ENCODE measurements around the gene ANGPT4. TPM values are rescaled to one million over a fixed set of nuclear protein-coding genes. Genes with fewer than 3 reads are reported as not detected.

ANGPT4 gene
- total RNA-seq, 1 experiment from 2014 or later = 0.20 TPM

GRCh38 chr20:836190-836589 lies 79.9 kb downstream of the ANGPT4 start:
- peaks cover 20% of the 10 kb centered on the region for H3K27me3 Mint-ChIP-seq (ENCODE audit: low read depth)
- H3K9me3 Mint-ChIP-seq = peaks cover 12% of the 10 kb centered on the region
- ATAC-seq = no peak
- ChIA-PET POLR2A (no interaction called here), CTCF (interaction anchor here (1.0 kb wide), 1 partner anchor 75 kb away, joined by 3 read pairs; no protein-coding TSS in a partner anchor)
- no peak overlapping the region for H3K27ac Mint-ChIP-seq
- peaks cover 19% of the 10 kb centered on the region for H3K4me1 Mint-ChIP-seq
- H3K4me3 Mint-ChIP-seq = no peak overlapping the region
- DNase-seq (ENCODE audit: low spot score) = no peak
- H3K36me3 Mint-ChIP-seq = peaks cover 4% of the 10 kb centered on the region
- TF ChIP-seq ZNF232 (CRISPR knock-in tag; IDR thresholded peaks at IDR 0.05) = no peak
- no peak for TF ChIP-seq NFYB (CRISPR knock-in tag; conservative IDR thresholded peaks at IDR 0.05; ENCODE audit: low read depth)
- no peak for TF ChIP-seq ZNF263 (CRISPR knock-in tag; IDR thresholded peaks at IDR 0.05; ENCODE audit: low read depth)
- no peak for TF ChIP-seq CREM (CRISPR knock-in tag; IDR thresholded peaks at IDR 0.05)
- TF ChIP-seq NR3C1 (CRISPR knock-in tag; conservative IDR thresholded peaks at IDR 0.05; ENCODE audit: low read depth) = no peak
- no peak for TF ChIP-seq ETV6 (CRISPR knock-in tag; IDR thresholded peaks at IDR 0.05)
- no peak for TF ChIP-seq ZSCAN18 (CRISPR knock-in tag; IDR thresholded peaks at IDR 0.05)
- no peak for TF ChIP-seq MLX (CRISPR knock-in tag; IDR thresholded peaks at IDR 0.05)
- TF ChIP-seq ZNF532 (CRISPR knock-in tag; IDR thresholded peaks at IDR 0.05; ENCODE audit: borderline replicate concordance) = no peak
- TF ChIP-seq ZNF512 (CRISPR knock-in tag; IDR thresholded peaks at IDR 0.05; ENCODE audit: borderline replicate concordance) = no peak
- no peak for TF ChIP-seq STAT6 (CRISPR knock-in tag; conservative IDR thresholded peaks at IDR 0.05; ENCODE audit: low read depth)

- CTCF ChIA-PET = interaction anchor here (1.0 kb wide), 1 partner anchor 76 kb away, joined by 3 read pairs; no protein-coding TSS in a partner anchor
- no peak overlapping the region for H3K27ac Mint-ChIP-seq
- peaks cover 4% of the 10 kb centered on the region for H3K36me3 Mint-ChIP-seq
- no peak for ATAC-seq
- POLR2A ChIA-PET = no interaction called here
- peaks cover 20% of the 10 kb centered on the region for H3K27me3 Mint-ChIP-seq (ENCODE audit: low read depth)
- H3K4me1 Mint-ChIP-seq = peaks cover 18% of the 10 kb centered on the region
- no peak overlapping the region; the same call in 1 of the 2 replicates for H3K4me3 Mint-ChIP-seq
- H3K9me3 Mint-ChIP-seq = peaks cover 12% of the 10 kb centered on the region
- no peak for DNase-seq (ENCODE audit: low spot score)
- TF ChIP-seq ZNF263 (CRISPR knock-in tag; IDR thresholded peaks at IDR 0.05; ENCODE audit: low read depth) (no peak), TEAD1 (CRISPR knock-in tag; IDR thresholded peaks at IDR 0.05) (no peak), JAZF1 (CRISPR knock-in tag; IDR thresholded peaks at IDR 0.05) (no peak), EMX1 (CRISPR knock-in tag; IDR thresholded peaks at IDR 0.05) (no peak), ZNF423 (CRISPR knock-in tag; IDR thresholded peaks at IDR 0.05) (no peak), ZNF425 (CRISPR knock-in tag; conservative IDR thresholded peaks at IDR 0.05) (no peak), MLX (CRISPR knock-in tag; IDR thresholded peaks at IDR 0.05) (no peak), FOXK1 (CRISPR knock-in tag; IDR thresholded peaks at IDR 0.05) (no peak), CDX4 (CRISPR knock-in tag; IDR thresholded peaks at IDR 0.05; ENCODE audit: borderline replicate concordance) (no peak), CBFB (CRISPR knock-in tag; IDR thresholded peaks at IDR 0.05; ENCODE audit: low read depth) (no peak), ATF3 (CRISPR knock-in tag; conservative IDR thresholded peaks at IDR 0.05) (no peak)
Measured at GRCh38 chr20:835608-836045, 80.5 kb downstream of the ANGPT4 start.

All from WTC11 (cell line).